Bronchial epithelial cell (primary cell): ENCODE data around the gene ATXN10. TPM values are rescaled to one million over a fixed set of nuclear protein-coding genes. Genes with fewer than 3 reads are reported as not detected.

Experiments
- DNase-seq: peaks from one replicate; pipeline ENCODE4 v3.0.0-alpha.2; 2010; ENCODE audit warnings: low read depth
- FAIRE-seq: peaks from 2 replicates; lab custom pipeline; 2011; peaks lifted over from hg19 to GRCh38; lab: Jason Lieb, UNC
- H3K27me3 ChIP-seq: 2 replicates; pipeline ENCODE4 v1.5.1; 2011; ENCODE audit warnings: low read length; ENCODE audit not compliant: control insufficient read depth, insufficient read depth
- H3K36me3 ChIP-seq: 2 replicates; pipeline ENCODE4 v1.5.1; 2011; ENCODE audit warnings: low read length; ENCODE audit not compliant: control insufficient read depth, insufficient read depth
- H3K4me3 ChIP-seq: 2 replicates; pipeline ENCODE4 v1.5.1; 2011; ENCODE audit warnings: mild to moderate bottlenecking, low read depth, low read length, control low read depth
- total RNA-seq: library from RNA; depleted of rRNA; stranded (reverse); fragments of >200 nt; gene quantifications from 2 replicates; pipeline ENCODE4 v1.2.1, GENCODE V29; 2014
- TF ChIP-seq, protein P1 (sequence below): IDR thresholded peaks from 2 replicates; pipeline ENCODE4 v1.5.1; 2011; ENCODE audit warnings: mild to moderate bottlenecking, moderate library complexity, low read length, control low read depth, inconsistent platforms; ENCODE audit not compliant: insufficient read depth, severe bottlenecking

ATXN10 gene
- total RNA-seq, 1 donor from 2014 or later, result 81.9 TPM

DNA sequence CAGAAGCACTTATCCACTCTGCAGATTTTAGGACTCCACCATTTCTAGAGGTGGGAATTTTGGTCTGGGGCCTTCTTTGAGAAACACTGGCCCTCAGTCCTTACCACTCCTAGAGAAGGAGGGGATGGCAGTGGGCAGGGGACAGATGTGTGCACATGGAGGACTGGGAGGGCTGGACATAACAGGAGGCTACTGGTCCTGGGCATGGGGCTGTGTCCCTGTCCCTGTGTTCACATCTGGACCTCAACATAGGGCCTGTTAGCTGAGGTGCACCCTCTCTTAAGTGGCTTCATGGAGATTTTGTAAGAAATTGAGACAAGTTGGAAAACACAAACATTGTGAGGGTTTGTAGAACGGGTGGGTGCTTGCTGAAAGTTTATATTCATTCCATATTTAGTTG is 103.4 kb downstream of the ATXN10 start:
- Histone ChIP-seq H3K27me3 (no peaks in the 10 kb centered on the region), H3K4me3 (no peak overlapping the region), H3K36me3 (peaks cover 1% of the 10 kb centered on the region)
- FAIRE-seq (no peak), DNase-seq (no peak)
- TF ChIP-seq, protein P1, sequence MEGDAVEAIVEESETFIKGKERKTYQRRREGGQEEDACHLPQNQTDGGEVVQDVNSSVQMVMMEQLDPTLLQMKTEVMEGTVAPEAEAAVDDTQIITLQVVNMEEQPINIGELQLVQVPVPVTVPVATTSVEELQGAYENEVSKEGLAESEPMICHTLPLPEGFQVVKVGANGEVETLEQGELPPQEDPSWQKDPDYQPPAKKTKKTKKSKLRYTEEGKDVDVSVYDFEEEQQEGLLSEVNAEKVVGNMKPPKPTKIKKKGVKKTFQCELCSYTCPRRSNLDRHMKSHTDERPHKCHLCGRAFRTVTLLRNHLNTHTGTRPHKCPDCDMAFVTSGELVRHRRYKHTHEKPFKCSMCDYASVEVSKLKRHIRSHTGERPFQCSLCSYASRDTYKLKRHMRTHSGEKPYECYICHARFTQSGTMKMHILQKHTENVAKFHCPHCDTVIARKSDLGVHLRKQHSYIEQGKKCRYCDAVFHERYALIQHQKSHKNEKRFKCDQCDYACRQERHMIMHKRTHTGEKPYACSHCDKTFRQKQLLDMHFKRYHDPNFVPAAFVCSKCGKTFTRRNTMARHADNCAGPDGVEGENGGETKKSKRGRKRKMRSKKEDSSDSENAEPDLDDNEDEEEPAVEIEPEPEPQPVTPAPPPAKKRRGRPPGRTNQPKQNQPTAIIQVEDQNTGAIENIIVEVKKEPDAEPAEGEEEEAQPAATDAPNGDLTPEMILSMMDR, result no peak

DNA sequence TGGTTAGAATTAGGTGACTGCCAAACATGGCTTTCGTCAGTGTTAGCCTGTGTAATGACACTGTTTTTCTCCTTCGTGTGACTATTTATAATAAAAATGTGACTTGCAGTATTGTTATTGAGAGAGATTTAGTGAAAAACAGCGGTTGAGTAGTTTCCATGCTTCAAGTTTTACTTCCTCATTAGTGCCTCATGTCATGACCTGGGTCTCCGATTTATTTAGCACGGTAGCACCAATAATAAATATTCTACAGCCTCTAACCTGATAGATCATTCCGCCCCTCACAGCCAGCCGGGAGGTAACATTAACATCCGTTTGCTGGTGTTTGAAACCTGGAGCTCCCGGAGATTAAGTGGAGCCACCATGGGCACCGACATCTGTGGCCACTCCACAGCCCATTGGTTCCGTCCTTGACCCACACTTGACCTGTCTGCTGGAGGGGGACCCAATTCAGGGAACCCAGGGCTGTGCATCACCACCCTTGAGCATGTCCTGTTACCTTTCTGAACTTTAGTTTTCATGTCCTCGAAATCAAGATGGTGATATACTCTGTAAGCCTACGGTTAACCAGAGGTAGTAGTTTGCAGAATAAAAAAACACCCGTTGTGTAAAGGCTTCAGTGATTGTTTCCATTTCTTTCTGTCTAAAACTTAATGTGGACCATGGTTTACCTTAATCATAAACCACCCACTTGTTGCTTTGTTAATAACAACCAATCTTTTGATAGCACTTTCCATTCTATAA is 104.1 kb downstream of the ATXN10 start:
- TF ChIP-seq, protein P1, result no peak
- FAIRE-seq (no peak), DNase-seq (no peak)

DNA sequence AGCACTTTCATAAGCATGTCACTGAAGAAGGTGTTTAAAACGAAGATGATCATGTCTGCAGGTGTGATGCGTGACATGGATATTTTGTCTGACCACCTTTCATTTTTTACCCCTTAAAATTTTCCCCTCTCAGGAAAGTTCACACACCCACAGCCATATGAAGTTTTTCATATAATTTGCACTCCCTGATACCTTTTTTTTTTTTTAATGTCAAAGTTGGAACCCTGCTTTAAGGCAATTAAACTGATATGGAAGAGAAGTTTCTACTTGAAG is 104.6 kb downstream of the ATXN10 start:
- DNase-seq (no peak), FAIRE-seq (no peak)
- Histone ChIP-seq H3K27me3 (no peaks in the 10 kb centered on the region), H3K36me3 (peaks cover 1% of the 10 kb centered on the region), H3K4me3 (no peak overlapping the region)
- TF ChIP-seq, protein P1, result no peak

More for the DNA sequence above, 104.1 kb downstream of the ATXN10 start:
- Histone ChIP-seq H3K4me3 (no peak overlapping the region), H3K27me3 (no peaks in the 10 kb centered on the region), H3K36me3 (peaks cover 1% of the 10 kb centered on the region)

DNA sequence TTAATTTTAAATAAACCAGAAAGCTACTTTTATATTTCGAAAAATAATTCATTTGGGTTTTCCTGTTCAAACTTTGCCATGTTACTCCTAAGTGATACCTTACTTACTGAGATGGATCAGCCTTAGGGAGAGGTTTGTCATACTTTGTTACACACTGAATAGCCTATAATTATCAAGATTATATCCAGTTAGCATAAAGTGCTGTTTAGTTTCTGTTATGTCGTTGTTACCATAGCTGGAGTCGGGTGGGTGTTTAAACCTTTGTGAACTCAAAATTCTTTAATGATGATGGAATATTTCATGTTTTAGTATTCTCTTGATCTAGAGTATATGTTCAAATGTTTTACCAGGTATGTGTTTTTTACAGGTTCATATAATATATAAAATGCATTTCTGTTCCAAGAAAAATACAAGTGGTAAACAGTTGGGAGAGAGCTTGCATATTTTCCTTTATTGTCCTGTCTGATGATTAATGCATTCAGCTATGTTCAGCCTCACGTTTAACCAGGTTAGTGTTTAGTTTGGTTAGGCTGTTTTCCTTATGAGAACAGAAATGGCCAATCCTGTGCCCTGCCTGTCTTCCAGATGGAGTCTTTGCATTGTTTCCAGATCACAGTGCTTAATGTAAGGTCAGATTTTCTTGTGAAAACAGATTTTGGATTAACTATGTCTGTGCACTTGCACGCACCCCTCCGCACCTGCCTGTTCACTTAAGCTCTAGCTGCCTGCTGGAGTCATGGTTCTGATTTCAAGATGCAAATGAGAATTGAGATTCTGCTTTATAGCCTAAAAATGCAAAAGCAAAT is 105.6 kb downstream of the ATXN10 start:
- FAIRE-seq, result no peak
- DNase-seq, result peak; percentile 75
- no peak overlapping the region for H3K4me3 ChIP-seq
- TF ChIP-seq, protein P1, result no peak
- H3K27me3 ChIP-seq, result no peaks in the 10 kb centered on the region
- peaks cover 1% of the 10 kb centered on the region for H3K36me3 ChIP-seq

DNA sequence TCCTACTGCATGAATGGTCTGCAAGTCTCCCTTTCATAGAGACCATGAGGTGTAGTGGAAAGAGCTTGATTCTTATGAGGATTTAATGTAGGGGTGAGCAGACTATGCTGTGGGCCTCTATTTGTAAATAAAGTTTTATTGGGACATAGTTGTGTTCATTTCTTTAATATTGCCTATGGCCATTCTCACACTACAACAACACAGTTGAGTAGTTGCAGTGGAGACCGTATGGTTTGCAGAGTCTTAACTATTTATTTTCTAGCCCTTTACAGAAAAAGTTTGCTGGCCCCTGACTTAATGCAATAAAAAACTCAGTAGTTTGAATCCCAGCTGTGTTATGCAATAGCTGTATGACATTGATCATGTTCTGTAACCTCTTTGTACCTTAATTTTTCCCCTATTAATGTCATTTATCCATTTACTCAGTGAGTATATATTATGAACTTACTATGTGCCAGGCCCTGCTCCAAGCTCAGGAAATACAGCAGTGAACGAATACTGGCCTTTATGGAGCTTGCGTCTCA is 106.3 kb downstream of the ATXN10 start:
- Histone ChIP-seq H3K4me3 (no peak overlapping the region), H3K27me3 (no peaks in the 10 kb centered on the region), H3K36me3 (peaks cover 1% of the 10 kb centered on the region)
- TF ChIP-seq, protein P1, result no peak
- DNase-seq (no peak), FAIRE-seq (no peak)
